AG04450 (cell line): ENCODE measurements around the gene SPATA33. TPM values are rescaled to one million over a fixed set of nuclear protein-coding genes. Genes with fewer than 3 reads are reported as not detected.
"Not testable (repeated sequence)": the region's sequence is repeated elsewhere in the genome, so short reads cannot be mapped to it uniquely, and the experiment has no call there.

Source experiments
- CTCF ChIA-PET: fragments of 300-600, 350-600 bp; formaldehyde crosslinking; extraction: SDS; loops from one replicate; lab custom pipeline; 2022; ENCODE audit warnings: antibody characterized with exemption, inconsistent platforms; lab: Charles Lee
- POLR2A ChIA-PET: fragments of 350-600 bp; formaldehyde crosslinking; extraction: SDS; loops from one replicate; lab custom pipeline; 2021; ENCODE audit warnings: antibody characterized with exemption, inconsistent platforms; lab: Yijun Ruan, JAX
- DNase-seq: peaks from one replicate; pipeline ENCODE4 v3.0.0-alpha.2; 2011; ENCODE audit warnings: low read depth, low spot score
- H3K27ac ChIP-seq: one replicate; pipeline ENCODE4 v1.5.1; 2012; ENCODE audit warnings: low read depth, low read length, control low read depth
- H3K27me3 ChIP-seq: one replicate; pipeline ENCODE4 v1.6.0; 2012; ENCODE audit warnings: low read length; ENCODE audit not compliant: control insufficient read depth, insufficient read depth
- H3K4me3 ChIP-seq: 2 replicates; pipeline ENCODE4 v1.5.1; 2011; ENCODE audit warnings: mild to moderate bottlenecking, low read depth, low read length, control low read depth
- H3K9me3 ChIP-seq: 2 replicates; pipeline ENCODE4 v1.5.1; 2012; ENCODE audit warnings: low read length; ENCODE audit not compliant: control insufficient read depth, insufficient read depth
- CTCF ChIP-seq: IDR thresholded peaks from 2 replicates; pipeline ENCODE4 v1.5.1; 2011; ENCODE audit warnings: low read depth, low read length, control low read depth, inconsistent platforms
- polyA plus RNA-seq: library from polyadenylated mRNA; depleted of rRNA; stranded (reverse); fragments of >200 nt; gene quantifications from 2 replicates; pipeline ENCODE4 v1.2.3, GENCODE V29; 2011

The SPATA33 gene
- polyA plus RNA-seq, 1 experiment: 2.4 TPM

- Histone ChIP-seq H3K9me3 (no peaks in the 10 kb centered on the region), H3K4me3 (no peak overlapping the region), H3K27me3 (no peaks in the 10 kb centered on the region), H3K27ac (no peak overlapping the region)
- CTCF ChIA-PET: no interaction called here
- no peak for TF ChIP-seq CTCF
- POLR2A ChIA-PET: interaction anchor here (0.6 kb wide), 1 partner anchor 47 kb away, joined by 3 read pairs; no protein-coding TSS in a partner anchor
- no peak for DNase-seq
Measured at GRCh38 chr16:89693289-89693731, 35.7 kb downstream of the SPATA33 start.

- Histone ChIP-seq H3K27me3 (no peaks in the 10 kb centered on the region), H3K4me3 (no peak overlapping the region), H3K27ac (no peak overlapping the region), H3K9me3 (no peaks in the 10 kb centered on the region)
- DNase-seq: no peak
- POLR2A ChIA-PET: interaction anchor here (0.6 kb wide), 1 partner anchor 47 kb away, joined by 3 read pairs; no protein-coding TSS in a partner anchor
- CTCF ChIA-PET: no interaction called here
- TF ChIP-seq CTCF: no peak
Measured at GRCh38 chr16:89693931-89694783, 36.5 kb downstream of the SPATA33 start.

- H3K9me3 ChIP-seq, POLR2A ChIA-PET, H3K27ac ChIP-seq, CTCF ChIA-PET, H3K27me3 ChIP-seq, DNase-seq, H3K4me3 ChIP-seq: not testable (repeated sequence)
Measured at GRCh38 chr16:89694784-89695085, 37.1 kb downstream of the SPATA33 start.

GRCh38 chr16:89695086-89695874, 37.6 kb downstream of the SPATA33 start:
- Histone ChIP-seq H3K27me3 (no peaks in the 10 kb centered on the region), H3K4me3 (no peak overlapping the region), H3K27ac (no peak overlapping the region), H3K9me3 (no peaks in the 10 kb centered on the region)
- CTCF ChIA-PET: no interaction called here
- POLR2A ChIA-PET: interaction anchor here (0.6 kb wide), 1 partner anchor 103 kb away, joined by 6 read pairs; no protein-coding TSS in a partner anchor
- TF ChIP-seq CTCF: no peak
- no peak for DNase-seq

- no peaks in the 10 kb centered on the region for H3K27me3 ChIP-seq
- TF ChIP-seq CTCF: no peak
- CTCF ChIA-PET: no interaction called here
- POLR2A ChIA-PET: no interaction called here
- H3K4me3 ChIP-seq: no peak overlapping the region
- no peak overlapping the region for H3K27ac ChIP-seq
- no peak for DNase-seq
- H3K9me3 ChIP-seq: no peaks in the 10 kb centered on the region
Measured at GRCh38 chr16:89695875-89696669, 38.4 kb downstream of the SPATA33 start.
